ENCODE data around the gene IER5. TPM values are rescaled to one million over a fixed set of nuclear protein-coding genes. Genes with fewer than 3 reads are reported as not detected.
A peak's percentile ranks its signal among the peaks of the same experiment; 100 is the strongest.
"Not testable (repeated sequence)": the region's sequence is repeated elsewhere in the genome, so short reads cannot be mapped to it uniquely, and the experiment has no call there.

IER5 gene
- total RNA-seq, 1 experiment from 2014 or later: 9.4 TPM

DNA sequence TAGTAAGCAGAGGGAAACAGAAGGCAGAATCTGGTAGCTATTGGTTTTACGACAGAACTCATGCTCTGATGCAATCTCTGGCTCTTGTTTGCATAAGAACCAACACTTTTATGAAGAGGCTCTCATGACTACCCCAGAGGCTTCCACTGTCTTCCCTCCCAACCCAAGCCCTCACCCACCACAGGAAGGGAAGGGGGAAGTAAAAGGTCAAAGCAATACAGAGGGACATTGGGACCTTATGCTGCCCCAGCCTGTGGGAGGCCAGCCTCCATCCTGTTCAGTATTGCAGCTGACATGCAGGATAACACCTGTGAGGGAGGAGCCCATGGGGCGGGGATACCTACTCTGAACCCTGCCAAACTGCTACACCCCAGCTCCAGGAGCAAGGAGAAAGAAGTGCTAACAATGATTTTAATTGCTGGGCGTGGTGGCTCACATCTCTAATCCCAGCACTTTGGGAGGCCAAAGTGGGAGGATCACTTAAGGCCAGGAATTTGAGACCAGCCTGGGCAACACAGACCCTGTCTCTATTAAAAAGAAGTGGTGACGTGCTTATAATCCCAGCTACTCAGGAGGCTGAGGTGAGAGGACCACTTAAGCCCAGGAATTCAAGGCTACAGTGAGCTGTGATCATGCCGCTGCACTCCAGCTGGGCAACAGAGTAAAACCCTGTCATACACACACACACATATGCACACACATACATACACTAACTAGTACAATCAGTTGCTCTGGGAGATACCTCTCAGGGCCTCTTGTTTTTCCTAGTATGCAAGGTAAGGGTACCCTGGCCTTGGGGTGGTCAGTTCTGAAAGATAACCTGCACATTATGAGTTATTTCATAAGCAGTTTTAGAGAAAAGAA, 45.2 kb upstream of the IER5 start:
- Histone ChIP-seq H3K36me3 (ENCODE audit: control insufficient read depth, insufficient read depth, low read length) (no peaks in the 10 kb centered on the region), H3K4me3 (ENCODE audit: low read depth, low read length) (no peak overlapping the region), H3K4me1 (peaks cover 26% of the 10 kb centered on the region), H3K27me3 (replicated peaks; ENCODE audit: control insufficient read depth, insufficient read depth, low read length) (no peaks in the 10 kb centered on the region), H3K9me3 (no peaks in the 10 kb centered on the region)
- Mint-ChIP-seq H3K4me1 (ENCODE audit: low read depth, unreplicated experiment) (peaks cover 21% of the 10 kb centered on the region), H3K27me3 (ENCODE audit: insufficient read depth, unreplicated experiment) (no peaks in the 10 kb centered on the region), H3K36me3 (ENCODE audit: insufficient read depth, unreplicated experiment) (no peaks in the 10 kb centered on the region), H3K27ac (ENCODE audit: unreplicated experiment) (peak overlapping the region; percentile 79), H3K9me3 (ENCODE audit: unreplicated experiment) (no peaks in the 10 kb centered on the region), H3K4me3 (ENCODE audit: unreplicated experiment) (no peak overlapping the region)
- intact Hi-C loops (cut with micrococcal nuclease; ENCODE audit: unreplicated experiment): loop anchor here (1.0 kb wide), 1 partner anchor 99 kb away; no protein-coding TSS in a partner anchor
- DNase-seq: peak; percentile 44 to 64
- ChIA-PET CTCF (interaction anchor here (1.0 to 1.6 kb wide), 5 partner anchors 21 to 100 kb away, joined by 3 to 5 read pairs (median 3); no protein-coding TSS in a partner anchor), POLR2A (interaction anchor here (0.5 kb wide), 1 partner anchor 1389 kb away, joined by 3 read pairs; no protein-coding TSS in a partner anchor)
- BruUV-seq (replicated peaks): no TSS peak
- TF ChIP-seq CTCF (IDR thresholded peaks at IDR 0.05; ENCODE audit: insufficient read depth in 1 of 2, low read depth in 1 of 2, low read length in 1 of 2, severe bottlenecking in 1 of 2, unreplicated experiment in 1 of 2): no peak

- CTCF ChIA-PET: interaction anchor here (1.1 to 1.6 kb wide), 3 partner anchors 23 to 163 kb away, joined by 4 to 5 read pairs (median 5); no protein-coding TSS in a partner anchor
These were observed 44.0 kb upstream of the IER5 start for GRCh38 chr1:181044449-181044966.

GRCh38 chr1:181045946-181046345, 42.6 kb upstream of the IER5 start:
- POLR2A ChIA-PET; BruUV-seq (replicated peaks); CTCF ChIA-PET; H3K4me3 Mint-ChIP-seq (ENCODE audit: unreplicated experiment); H3K9me3 Mint-ChIP-seq (ENCODE audit: unreplicated experiment); H3K4me3 ChIP-seq (ENCODE audit: low read depth, low read length); intact Hi-C loops (cut with micrococcal nuclease; ENCODE audit: unreplicated experiment); H3K36me3 Mint-ChIP-seq (ENCODE audit: insufficient read depth, unreplicated experiment); DNase-seq; H3K36me3 ChIP-seq (ENCODE audit: control insufficient read depth, insufficient read depth, low read length); H3K9me3 ChIP-seq; H3K27me3 ChIP-seq (replicated peaks; ENCODE audit: control insufficient read depth, insufficient read depth, low read length); H3K27me3 Mint-ChIP-seq (ENCODE audit: insufficient read depth, unreplicated experiment): not testable (repeated sequence)
- Mint-ChIP-seq H3K4me1 (ENCODE audit: low read depth, unreplicated experiment) (peaks cover 21% of the 10 kb centered on the region), H3K27ac (ENCODE audit: unreplicated experiment) (peak overlapping the region; percentile 26)
- H3K4me1 ChIP-seq: peaks cover 26% of the 10 kb centered on the region

More at GRCh38 chr1:181044449-181044966, 44.0 kb upstream of the IER5 start:
- POLR2A ChIA-PET: interaction anchor here (0.6 kb wide), 1 partner anchor 182 kb away, joined by 3 read pairs; no protein-coding TSS in a partner anchor
- H3K4me3 Mint-ChIP-seq (ENCODE audit: unreplicated experiment): peak overlapping the region; percentile 49
- no TSS peak for BruUV-seq (replicated peaks)
- no peaks in the 10 kb centered on the region for H3K36me3 Mint-ChIP-seq (ENCODE audit: insufficient read depth, unreplicated experiment)
- H3K27me3 Mint-ChIP-seq (ENCODE audit: insufficient read depth, unreplicated experiment): no peaks in the 10 kb centered on the region
- peaks cover 21% of the 10 kb centered on the region for H3K4me1 Mint-ChIP-seq (ENCODE audit: low read depth, unreplicated experiment)
- Histone ChIP-seq H3K36me3 (ENCODE audit: control insufficient read depth, insufficient read depth, low read length) (no peaks in the 10 kb centered on the region), H3K4me1 (peaks cover 26% of the 10 kb centered on the region), H3K27me3 (replicated peaks; ENCODE audit: control insufficient read depth, insufficient read depth, low read length) (no peaks in the 10 kb centered on the region), H3K9me3 (no peaks in the 10 kb centered on the region), H3K4me3 (ENCODE audit: low read depth, low read length) (no peak overlapping the region)
- intact Hi-C loops (cut with micrococcal nuclease; ENCODE audit: unreplicated experiment): no loop called here
- peak overlapping the region; percentile 69 for H3K27ac Mint-ChIP-seq (ENCODE audit: unreplicated experiment)
- DNase-seq: peak; percentile 72 to 85
- TF ChIP-seq CTCF (IDR thresholded peaks at IDR 0.05; ENCODE audit: insufficient read depth in 1 of 2, low read depth in 1 of 2, low read length in 1 of 2, severe bottlenecking in 1 of 2, unreplicated experiment in 1 of 2): no peak
- no peaks in the 10 kb centered on the region for H3K9me3 Mint-ChIP-seq (ENCODE audit: unreplicated experiment)

Data from Caco-2 (cell line).